Measurements from ENCODE around the gene SPOPL.
"Not testable (repeated sequence)": the region's sequence is repeated elsewhere in the genome, so short reads cannot be mapped to it uniquely, and the experiment has no call there.

Gene SPOPL

DNA sequence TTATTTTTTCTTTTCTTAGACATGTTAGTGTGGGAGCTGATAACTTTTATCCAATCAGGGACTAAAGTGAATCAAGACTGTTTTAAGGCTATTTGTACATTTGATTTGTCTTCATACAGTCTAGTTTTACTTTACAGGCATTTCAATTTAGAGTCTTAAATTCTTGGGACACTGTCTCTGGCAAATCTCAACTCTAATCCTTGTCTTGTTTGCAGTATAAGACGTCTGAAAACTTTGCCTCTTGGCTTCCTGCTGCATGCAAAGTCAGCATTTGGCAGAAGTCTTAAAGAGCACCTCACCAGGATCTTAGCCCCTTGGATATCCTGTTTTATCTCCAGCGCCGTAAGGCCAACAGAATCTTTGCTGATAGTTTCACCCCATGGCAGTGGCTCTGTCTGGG lies 30.3 kb downstream of the SPOPL start:
- no peak for DNase-seq

DNA sequence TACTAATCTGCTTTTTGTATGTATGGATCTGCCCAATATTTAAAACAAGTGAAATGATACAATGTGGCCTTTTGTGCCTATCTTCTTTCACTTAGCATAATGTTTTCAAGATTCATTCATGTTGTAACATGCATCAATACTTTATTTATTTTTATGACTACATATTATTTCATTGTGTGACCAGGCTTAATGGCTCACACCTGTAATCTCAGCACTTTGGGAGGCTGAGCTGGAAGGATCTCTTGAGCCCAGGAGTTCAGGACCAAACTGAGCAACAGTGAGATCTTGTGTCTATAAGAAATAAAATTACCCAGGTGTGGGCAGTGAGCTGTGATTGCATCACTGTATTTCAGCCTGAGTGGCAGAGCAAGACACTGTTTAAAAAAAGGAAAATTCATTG lies 33.2 kb downstream of the SPOPL start:
- DNase-seq: no peak

- DNase-seq: peak; percentile 27
These were observed 34.7 kb downstream of the SPOPL start for GRCh38 chr2:138536302-138536701.

DNA sequence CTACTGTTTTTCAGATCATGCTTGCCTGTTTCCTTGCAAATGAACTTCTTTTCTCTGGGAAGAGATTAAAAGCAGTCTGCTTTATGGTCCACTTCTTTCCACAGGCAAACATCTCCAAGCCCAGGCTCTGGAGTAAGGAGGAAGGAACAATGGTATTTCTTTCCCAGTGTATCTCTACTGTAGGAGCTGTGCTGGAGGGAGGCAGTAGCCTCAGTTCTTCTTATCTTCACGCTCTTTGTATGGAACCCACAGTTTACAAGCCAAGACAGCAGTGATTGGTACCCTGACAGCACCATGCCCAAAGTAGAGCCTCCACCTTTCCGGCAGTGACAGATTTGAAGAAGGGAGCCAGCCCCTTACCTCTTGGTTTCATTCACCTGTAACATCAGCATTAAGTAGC lies 35.2 kb downstream of the SPOPL start:
- no peak for DNase-seq

DNA sequence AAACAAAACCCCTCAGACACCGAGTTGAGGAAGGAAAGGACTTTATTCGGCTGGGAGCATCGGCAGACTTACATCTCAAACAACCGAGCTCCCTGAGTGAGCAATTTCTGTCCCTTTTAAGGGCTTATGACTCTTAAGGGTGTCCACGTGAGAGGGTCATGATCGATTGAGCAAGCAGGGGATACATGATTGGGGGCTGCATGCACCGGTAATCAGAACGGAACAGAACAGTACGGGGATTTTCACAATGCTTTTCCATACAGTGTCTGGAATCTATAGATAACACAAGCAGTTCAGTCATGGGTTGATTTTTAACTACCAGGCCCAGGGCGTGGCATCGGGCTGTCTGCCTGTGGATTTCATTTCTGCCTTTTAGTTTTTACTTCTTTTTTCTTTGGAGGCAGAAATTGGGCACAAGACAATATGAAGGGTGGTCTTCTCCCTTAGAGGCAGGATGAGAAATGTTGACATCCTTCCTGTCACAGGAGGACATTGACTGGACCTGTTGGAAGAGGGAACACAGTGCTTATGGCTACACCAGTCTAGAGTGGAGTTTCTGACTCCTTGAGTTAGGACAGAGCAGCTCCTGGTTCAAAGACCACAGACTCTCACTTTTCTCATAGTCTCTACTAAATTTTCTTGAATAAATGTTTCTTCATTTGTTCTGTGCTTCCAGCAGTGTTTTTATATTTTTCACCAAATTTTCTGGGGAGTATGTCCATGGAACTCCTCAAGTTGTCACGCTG lies 35.8 kb downstream of the SPOPL start:
- DNase-seq: no peak

GRCh38 chr2:138544206-138544605 lies 42.6 kb downstream of the SPOPL start:
- not testable (repeated sequence) for DNase-seq

- DNase-seq: no peak
These were observed 47.2 kb downstream of the SPOPL start for GRCh38 chr2:138548796-138549195.

GRCh38 chr2:138550172-138550571 lies 48.6 kb downstream of the SPOPL start:
- no peak for DNase-seq

GRCh38 chr2:138550670-138551287 lies 49.2 kb downstream of the SPOPL start:
- no peak for DNase-seq

- no peak for DNase-seq
These were observed 52.6 kb downstream of the SPOPL start for GRCh38 chr2:138554123-138554522.

DNA sequence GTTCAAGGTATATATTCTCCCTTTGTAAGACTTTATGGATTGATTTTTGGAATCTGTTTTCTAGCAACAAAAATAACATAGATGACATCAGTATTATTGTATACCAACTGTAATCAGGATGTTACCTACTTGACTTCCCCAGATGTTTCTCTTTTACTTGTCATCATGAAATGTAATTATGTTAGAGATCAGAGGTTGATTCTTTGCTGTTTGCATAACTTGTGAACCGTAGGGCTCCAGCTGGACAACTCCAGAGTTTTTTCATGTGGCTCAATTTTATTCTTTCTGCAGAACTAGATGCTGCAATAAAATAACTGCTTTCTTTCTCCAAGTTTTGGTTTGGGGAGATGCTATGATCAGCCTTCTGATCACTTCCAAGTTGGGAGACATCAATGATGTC lies 58.1 kb downstream of the SPOPL start:
- DNase-seq: no peak

DNA sequence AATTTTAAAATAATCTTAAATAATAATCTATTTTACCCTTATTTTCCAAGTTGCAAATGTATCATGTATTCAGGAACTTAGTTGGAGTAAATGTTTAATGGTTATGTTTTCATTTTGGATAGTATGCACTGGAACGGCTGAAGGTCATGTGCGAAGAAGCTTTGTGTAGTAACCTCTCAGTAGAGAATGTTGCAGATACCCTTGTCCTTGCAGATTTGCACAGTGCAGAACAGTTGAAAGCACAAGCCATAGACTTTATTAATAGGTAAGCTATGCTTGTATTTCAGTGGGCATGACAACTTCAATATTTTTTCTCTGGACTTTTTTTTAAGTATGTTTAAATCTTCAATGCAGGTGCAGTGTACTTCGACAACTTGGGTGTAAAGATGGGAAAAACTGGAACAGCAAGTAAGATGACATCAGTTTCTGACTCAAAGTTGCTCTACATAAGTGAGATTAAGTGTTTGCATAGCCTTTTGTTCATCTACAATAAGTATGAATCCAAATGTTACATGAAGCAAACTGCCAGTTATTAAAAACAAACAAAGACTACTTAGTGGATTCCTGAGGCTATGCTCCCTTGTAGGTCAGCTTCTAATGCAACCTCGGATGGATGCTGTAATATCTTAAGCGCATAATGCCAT lies 63.1 kb downstream of the SPOPL start:
- DNase-seq: no peak

- no peak for DNase-seq
These were observed 63.6 kb downstream of the SPOPL start for GRCh38 chr2:138565230-138565598.

GRCh38 chr2:138572318-138572717 lies 70.7 kb downstream of the SPOPL start:
- peak; percentile 1 for DNase-seq

DNA sequence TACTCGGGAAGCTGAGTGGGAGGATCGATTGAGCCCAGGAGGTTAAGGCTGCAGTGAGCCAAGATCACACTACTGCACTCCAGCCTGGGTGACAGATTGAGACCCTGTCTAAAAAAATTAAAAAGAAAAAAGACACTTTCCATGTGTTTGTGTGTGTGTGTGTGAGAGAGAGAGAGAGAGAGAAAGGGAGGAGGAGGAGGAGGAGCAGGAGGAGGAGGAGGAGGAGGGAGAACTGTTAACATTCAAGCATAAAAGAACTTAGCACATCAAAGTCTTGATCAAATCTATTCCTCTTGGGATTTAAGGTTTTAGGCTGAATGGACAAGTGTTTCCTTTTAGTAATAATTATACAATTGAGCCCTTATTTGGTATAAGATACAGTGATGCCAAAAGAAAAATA lies 75.5 kb downstream of the SPOPL start:
- no peak for DNase-seq

DNA sequence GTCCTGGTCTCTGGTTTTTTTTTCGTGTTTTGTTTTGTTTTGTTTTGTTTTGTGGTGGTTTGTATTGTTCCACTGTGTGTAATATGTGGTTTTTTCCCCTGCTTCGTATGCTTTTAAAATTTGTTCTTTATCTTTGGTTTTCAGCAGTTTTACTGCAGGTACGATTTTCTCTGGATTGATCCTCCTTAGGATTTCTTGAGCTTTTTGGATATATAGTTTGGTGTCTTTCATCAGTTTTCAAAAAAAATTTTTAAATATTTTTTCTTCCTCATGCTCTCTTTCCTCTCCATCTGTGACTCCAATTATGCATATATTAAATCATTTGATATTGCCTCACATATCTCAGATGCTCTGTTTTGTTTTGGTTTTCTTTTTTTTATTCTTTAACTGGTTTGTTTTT lies 78.0 kb downstream of the SPOPL start:
- no peak for DNase-seq

- no peak for DNase-seq
These were observed 80.3 kb downstream of the SPOPL start for GRCh38 chr2:138581909-138582308.

DNA sequence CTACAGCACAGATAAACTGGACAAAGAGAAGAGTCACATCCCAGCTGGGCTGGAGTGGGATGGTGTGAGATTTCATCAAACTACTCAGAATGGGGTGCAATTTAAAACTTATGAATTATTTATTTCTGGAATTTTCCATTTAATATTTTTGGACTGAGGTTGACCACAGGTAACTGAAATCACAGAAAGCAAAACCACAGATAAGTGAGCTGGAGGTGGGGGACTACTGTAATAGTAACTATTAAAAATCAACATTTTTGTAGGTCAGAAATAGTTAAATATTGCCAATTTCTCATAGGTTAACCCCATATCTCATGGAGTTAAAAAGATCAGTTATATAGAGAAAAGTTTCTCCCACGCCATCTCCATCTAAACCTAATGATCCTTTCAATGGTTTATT lies 88.1 kb downstream of the SPOPL start:
- no peak for DNase-seq

GRCh38 chr2:138596403-138596802 lies 94.8 kb downstream of the SPOPL start:
- no peak for DNase-seq

DNA sequence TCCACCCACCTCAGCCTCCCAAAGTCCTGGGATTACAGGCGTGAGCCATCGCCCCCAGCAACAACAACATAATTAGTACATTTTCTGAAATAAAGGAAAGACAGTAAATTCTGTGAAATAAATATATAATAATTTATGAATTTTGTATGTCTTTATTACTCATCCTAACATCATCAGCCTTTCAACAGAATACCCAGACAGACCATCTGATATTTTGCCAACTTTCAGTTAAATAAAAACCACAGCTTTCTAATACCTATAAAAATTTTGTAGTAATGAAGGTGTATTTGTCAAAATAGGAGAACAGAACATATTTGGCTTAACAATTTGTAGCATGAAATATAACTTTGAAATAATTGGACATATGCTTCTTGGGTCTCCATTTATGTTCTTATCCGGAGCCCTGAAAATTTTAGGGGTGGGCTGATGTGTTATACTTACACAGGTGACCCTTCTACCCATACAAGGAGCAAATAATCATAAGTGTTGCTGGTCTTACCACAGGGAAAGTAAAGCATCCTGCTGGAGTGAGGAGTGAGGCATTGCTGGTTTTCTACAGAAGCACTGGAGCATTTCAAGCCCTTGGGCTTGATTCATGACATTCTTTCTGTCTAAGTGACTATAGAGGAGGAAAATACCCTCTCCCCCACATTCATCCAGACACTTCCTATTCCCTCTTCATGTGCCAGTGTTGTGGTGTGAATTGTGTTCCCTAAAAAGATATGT lies 99.3 kb downstream of the SPOPL start:
- DNase-seq: no peak

DNA sequence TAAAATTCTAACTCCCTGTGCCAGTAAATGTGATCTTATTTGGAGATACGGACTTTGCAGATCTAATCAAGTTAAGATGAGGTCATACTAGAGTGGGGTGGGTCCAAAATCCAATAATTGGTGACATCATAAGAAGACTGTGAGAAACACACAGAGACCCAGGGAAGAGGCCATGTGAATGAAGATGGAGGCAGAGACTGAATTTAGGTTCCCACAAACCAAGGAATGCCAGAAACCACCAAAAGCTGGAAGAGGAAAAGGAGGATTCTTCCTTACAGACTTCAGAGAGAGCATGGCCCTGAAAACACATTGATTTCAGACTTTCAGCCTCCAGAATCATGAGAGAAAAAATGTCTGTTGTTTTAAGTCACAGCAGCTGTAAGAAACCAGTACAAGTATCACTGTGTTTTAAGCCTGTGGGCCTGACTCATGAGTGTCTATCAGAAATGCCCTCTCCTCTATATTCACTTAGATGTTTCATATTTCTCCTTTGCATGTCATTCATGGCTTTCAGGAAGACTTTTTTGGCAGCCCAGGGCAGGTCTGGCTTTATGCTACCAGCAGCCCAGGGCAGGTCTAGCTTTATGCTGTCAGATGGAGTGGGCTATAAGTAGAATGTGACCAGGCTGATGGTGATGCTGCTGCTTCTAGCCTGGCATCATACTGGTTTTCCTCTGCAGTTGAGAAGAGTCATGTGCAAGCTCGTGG lies 100.0 kb downstream of the SPOPL start:
- DNase-seq: no peak

GRCh38 chr2:138602166-138602460 lies 100.5 kb downstream of the SPOPL start:
- peak; percentile 46 for DNase-seq

GRCh38 chr2:138607746-138608145 lies 106.2 kb downstream of the SPOPL start:
- DNase-seq: no peak

Measured in COR-L47 (cell line).